T1000 (cell line): Measurements from ENCODE around the gene CRHBP.
"Not testable (repeated sequence)": the region's sequence is repeated elsewhere in the genome, so short reads cannot be mapped to it uniquely, and the experiment has no call there.

Source experiments
- DNase-seq: peaks from one replicate; lab custom pipeline; 2025; ENCODE audit warnings: mixed read lengths; lab: John Stamatoyannopoulos, UW

The CRHBP gene

GRCh38 chr5:76958991-76959767, 6.3 kb downstream of the CRHBP start:
- DNase-seq: no peak

DNA sequence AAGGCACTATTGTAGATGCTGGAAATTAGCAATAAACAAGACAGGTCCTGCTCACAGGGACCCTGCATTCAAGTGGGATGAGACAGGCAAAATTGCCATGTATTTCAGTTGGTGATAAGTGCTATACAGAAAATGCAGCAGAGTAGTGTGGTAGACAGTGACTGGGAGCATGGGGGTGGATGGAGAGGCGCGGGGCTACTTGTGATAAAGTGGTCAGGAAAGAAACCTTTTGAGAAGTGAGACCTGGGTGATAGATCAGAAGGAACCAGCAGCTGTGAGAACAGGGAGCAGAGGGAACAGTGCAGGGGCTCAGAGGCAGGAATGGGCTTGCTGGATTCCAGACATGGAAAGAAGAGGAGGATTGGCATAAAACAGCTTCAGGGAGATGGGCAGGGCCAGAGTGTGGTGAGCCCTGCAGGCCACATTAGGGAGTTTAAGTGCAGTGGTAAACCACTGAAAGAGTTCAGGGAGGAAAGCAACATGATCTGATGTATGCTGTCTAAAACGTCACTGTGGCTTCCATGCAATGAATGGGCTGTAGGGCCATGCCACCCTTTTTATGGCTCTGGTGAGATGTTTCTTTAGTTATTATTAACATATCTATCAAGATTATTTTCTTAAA, 7.3 kb downstream of the CRHBP start:
- DNase-seq: no peak

DNA sequence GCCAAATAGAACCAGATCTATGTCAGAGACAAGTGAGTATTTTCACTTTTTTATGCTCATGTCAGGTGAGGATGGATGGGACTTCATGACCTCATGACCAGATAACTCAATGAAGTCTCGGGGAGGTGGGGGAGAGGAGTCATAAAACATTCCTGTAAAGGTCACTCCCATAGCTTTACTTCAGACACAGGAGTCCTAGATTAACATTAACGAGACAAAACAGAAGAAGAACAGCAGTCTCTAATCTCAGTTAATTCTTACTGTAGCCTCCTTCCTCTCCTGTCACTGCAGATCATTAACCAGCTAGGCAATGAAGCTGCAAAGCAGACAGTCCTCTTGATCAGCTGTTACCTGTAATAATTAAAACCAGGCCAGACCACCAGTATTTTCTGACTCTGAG, 11.2 kb downstream of the CRHBP start:
- no peak for DNase-seq

GRCh38 chr5:76971511-76971910, 18.7 kb downstream of the CRHBP start:
- no peak for DNase-seq

- no peak for DNase-seq
These were observed 19.8 kb downstream of the CRHBP start for GRCh38 chr5:76972689-76973088.

GRCh38 chr5:76974785-76975184, 21.9 kb downstream of the CRHBP start:
- no peak for DNase-seq

GRCh38 chr5:76978869-76979268, 26.0 kb downstream of the CRHBP start:
- no peak for DNase-seq

GRCh38 chr5:76980518-76981144, 27.8 kb downstream of the CRHBP start:
- no peak for DNase-seq

DNA sequence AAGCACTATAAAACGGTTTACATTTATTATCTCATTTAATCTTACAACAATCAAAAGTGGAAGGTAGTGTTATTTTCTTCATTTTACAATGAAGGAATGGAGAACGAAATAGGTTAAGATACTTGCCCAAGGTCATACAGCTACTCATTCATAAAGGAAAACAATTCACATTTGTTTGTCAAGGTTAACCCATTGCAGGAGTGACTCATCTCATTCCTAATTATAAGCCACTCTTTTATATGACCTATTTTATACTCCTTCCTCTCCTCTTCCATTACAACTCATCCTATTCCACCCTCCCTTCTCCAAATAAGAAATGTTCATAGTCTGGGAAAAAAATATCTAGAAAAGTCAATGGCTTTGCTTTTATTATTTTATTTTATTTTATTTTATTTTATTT, 29.6 kb downstream of the CRHBP start:
- no peak for DNase-seq

DNA sequence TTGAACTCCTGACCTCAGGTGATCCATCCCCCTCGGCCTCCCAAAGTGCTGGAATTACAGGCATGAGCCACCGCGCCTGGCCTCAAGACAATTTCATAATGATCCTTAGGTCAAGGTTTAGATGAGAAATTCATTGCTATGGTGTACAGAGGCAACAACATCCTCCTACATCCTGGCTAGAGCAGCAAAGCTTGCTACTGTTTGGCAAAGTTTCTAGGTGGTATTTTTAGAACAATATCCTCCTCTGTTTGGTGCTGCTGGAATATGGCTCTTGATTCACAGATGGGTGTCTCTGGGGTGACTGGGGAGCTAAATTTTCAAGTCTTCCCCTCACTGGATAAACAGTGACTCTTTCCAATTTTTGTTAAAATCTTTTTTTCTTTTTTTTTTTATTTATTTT, 30.6 kb downstream of the CRHBP start:
- no peak for DNase-seq

- DNase-seq: no peak
These were observed 34.1 kb downstream of the CRHBP start for GRCh38 chr5:76986825-76987526.

DNA sequence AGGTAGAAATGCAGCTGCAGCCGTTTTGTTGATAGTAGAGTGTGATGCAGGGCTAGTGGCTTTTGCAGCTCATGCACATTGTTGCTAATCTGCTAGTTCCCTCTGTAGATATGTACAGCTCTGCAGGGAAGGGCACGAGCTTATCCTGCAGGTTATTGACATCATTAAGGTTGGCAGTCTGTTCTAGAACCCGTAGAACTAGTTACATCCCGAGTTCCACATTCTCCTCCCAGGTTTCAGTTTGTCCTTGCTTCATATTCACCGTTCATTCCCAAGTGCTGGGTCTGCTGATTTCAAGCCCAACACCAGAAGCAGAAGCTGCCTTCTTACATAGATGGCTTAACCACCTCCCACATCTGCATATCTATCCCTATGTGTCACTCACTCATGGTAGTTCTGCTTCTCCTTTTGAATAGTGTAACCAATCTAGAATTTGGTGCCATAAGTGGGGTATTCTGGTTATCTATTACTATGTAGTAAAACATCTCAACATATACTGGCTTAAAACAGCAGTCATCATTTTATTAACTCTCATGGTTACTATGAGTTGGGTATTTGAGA, 38.1 kb downstream of the CRHBP start:
- no peak for DNase-seq

- not testable (repeated sequence) for DNase-seq
These were observed 40.6 kb downstream of the CRHBP start for GRCh38 chr5:76993436-76993835.

DNA sequence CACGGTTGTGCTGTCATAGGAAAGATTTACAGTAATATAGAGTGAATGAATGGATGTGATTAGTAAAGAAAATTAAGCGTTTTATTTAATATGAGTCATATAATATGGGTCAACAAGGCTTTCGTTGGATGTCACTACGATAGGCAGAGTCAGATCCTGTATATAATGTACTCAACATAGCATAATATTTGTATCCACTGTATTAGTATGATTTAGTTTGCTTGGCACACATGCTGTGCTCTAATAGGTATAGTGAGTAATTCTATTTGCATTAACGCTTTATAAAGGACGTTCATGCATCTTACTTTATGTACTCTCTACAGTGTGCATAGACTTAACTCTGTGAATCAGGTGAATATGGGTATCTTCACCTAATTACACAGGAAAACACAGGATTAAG, 41.5 kb downstream of the CRHBP start:
- DNase-seq: no peak

DNA sequence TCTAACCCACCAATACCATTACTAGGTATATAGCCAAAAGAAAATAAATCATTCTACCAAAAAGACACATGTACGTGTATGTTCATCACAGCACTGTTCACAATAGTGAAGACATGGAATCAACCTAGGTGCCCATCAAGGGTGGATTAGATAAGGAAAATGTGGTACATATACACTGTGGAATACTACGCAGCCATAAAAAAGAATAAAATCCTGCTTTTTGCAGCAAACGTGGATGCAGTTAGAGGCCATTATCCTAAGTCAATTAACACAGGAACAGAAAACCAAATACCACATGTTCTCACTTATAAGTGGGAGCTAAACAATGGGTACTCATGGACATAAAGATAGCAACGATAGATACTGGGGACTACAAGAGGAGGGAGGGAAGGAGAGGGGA, 45.4 kb downstream of the CRHBP start:
- DNase-seq: not testable (repeated sequence)

- no peak for DNase-seq
These were observed 46.6 kb downstream of the CRHBP start for GRCh38 chr5:76999451-76999850.

GRCh38 chr5:77003246-77003645, 50.4 kb downstream of the CRHBP start:
- no peak for DNase-seq

- no peak for DNase-seq
These were observed 53.3 kb downstream of the CRHBP start for GRCh38 chr5:77006124-77006523.

DNA sequence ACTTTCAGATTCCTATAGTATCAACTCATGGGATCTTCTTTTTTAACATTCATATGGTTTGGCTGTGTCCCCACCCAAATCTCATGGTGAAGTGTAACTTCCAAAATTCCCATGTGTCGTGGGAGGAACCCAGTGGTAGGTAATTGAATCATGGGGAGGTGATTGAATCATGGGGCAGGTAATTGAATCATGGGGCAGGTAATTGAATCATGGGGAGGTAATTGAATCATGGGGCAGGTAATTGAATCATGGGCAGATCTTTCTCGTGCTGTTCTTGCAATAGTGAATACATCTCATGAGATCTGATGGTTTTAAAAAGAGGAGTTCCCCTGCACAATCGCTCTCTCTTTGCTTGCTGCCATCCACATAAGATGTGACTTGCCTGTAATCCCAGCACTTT, 55.6 kb downstream of the CRHBP start:
- DNase-seq: no peak

GRCh38 chr5:77010243-77010642, 57.4 kb downstream of the CRHBP start:
- no peak for DNase-seq

DNA sequence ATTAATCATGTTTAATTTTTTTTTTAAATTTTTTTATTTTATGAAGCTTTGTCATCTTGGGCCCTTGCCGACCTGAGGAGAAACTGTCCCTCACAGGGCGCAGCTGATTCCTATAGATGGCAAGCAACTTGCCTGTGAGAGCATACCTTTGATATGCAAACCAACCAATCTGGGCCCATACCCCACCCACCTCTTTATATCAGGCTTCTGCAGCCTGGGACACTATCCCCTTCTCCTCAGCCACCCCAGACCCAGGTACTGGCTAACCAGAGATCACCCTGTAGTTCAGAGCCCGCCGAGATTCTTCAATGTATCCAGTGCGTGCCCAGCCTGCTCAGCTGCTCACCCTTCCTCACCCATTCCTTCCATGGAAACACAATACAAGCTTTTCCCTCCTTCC, 58.7 kb downstream of the CRHBP start:
- no peak for DNase-seq

DNA sequence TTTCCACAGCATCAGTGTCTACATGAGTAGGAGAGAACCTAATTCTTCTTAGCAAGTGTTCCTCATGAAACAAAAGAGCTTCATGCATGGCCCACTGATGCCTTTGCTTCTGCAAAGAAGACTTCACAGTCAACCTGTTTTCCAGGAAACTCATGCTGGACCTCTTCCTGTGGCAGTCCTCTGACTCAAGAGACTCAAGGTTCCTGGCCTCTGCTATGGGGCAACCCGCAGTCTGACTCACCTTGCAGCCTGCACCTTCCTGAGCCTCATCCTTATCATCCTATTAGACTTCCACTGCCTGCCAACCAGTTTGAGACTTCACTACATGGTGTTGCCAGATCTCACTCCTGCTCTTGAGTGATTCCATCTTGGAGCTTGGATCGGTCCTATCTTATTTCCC, 59.8 kb downstream of the CRHBP start:
- DNase-seq: no peak
